ENCODE data around the gene RPS6KB1. TPM values are rescaled to one million over a fixed set of nuclear protein-coding genes. Genes with fewer than 3 reads are reported as not detected.

The RPS6KB1 gene
- total RNA-seq, 2 donors from 2014 or later: 65.8 to 68.8 TPM

- no peaks in the 10 kb centered on the region for H3K9me3 Mint-ChIP-seq
- H3K4me3 Mint-ChIP-seq: no peak overlapping the region
- peaks cover 9% of the 10 kb centered on the region for H3K4me1 Mint-ChIP-seq (ENCODE audit: low read depth)
Observed at GRCh38 chr17:59877965-59878364, 15.0 kb upstream of the RPS6KB1 start.

GRCh38 chr17:59878624-59879023, 14.3 kb upstream of the RPS6KB1 start:
- Mint-ChIP-seq H3K36me3 (ENCODE audit: insufficient read depth in 2 of 2) (peaks cover 3 to 21% of the 10 kb centered on the region in 2 donors), H3K27ac (no peak overlapping the region), H3K4me1 (ENCODE audit: low read depth) (peaks cover 9% of the 10 kb centered on the region), H3K27me3 (ENCODE audit: low read depth) (no peaks in the 10 kb centered on the region), H3K9me3 (no peaks in the 10 kb centered on the region), H3K4me3 (no peak overlapping the region)
- ATAC-seq (replicated peaks in 1 of 2) (no peak), DNase-seq (no peak)

More at GRCh38 chr17:59877965-59878364, 15.0 kb upstream of the RPS6KB1 start:
- Mint-ChIP-seq H3K36me3 (ENCODE audit: insufficient read depth in 2 of 2) (peaks cover 3 to 21% of the 10 kb centered on the region in 2 donors), H3K27ac (peak overlapping the region; percentile 15), H3K27me3 (ENCODE audit: low read depth) (no peaks in the 10 kb centered on the region)
- DNase-seq (no peak), ATAC-seq (replicated peaks in 1 of 2) (no peak)

- ATAC-seq (replicated peaks in 1 of 2) (no peak), DNase-seq (no peak)
- Mint-ChIP-seq H3K4me3 (no peak overlapping the region), H3K4me1 (ENCODE audit: low read depth) (peaks cover 22% of the 10 kb centered on the region), H3K36me3 (ENCODE audit: insufficient read depth in 2 of 2) (peaks cover 9 to 19% of the 10 kb centered on the region in 2 donors), H3K27ac (no peak overlapping the region), H3K27me3 (ENCODE audit: low read depth) (no peaks in the 10 kb centered on the region), H3K9me3 (no peaks in the 10 kb centered on the region)
Observed at GRCh38 chr17:59884861-59885260, 8.1 kb upstream of the RPS6KB1 start.

DNA sequence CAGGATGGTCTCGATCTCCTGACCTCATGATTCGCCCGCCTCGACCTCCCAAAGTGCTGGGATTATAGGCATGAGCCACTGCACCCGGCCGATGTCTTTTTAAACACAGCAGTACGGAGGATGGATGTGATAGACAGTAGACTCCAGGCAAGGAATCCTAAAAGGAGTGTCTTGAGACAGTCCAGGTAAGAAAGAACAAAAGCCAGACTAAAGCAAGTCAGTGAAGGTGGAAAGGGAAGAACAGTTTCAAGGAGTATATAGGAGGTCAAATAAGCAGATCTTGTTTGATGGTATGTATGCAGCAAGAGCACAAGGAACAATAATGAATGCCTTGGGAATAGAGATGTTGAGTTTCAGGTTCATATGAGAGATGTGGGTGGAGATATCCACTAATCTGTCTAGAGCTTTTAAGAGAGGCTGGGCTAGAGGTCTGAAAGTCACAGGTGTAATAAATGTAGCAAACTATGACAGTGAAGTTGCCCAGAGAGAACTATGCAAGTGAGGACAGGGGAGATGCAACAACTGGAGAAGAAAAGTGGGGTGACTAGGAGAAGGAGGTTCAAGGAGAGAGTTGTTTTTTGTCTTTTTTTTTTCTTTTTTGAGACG, 4.7 kb upstream of the RPS6KB1 start:
- Mint-ChIP-seq H3K27me3 (ENCODE audit: low read depth) (no peaks in the 10 kb centered on the region), H3K36me3 (ENCODE audit: insufficient read depth in 2 of 2) (peaks cover 13 to 15% of the 10 kb centered on the region in 2 donors), H3K4me3 (peak overlapping the region in 1 of 2 donors; percentile 8), H3K9me3 (no peaks in the 10 kb centered on the region), H3K4me1 (ENCODE audit: low read depth) (peaks cover 34% of the 10 kb centered on the region), H3K27ac (peak overlapping the region; percentile 3)
- ATAC-seq (replicated peaks in 1 of 2) (no peak), DNase-seq (no peak)

DNA sequence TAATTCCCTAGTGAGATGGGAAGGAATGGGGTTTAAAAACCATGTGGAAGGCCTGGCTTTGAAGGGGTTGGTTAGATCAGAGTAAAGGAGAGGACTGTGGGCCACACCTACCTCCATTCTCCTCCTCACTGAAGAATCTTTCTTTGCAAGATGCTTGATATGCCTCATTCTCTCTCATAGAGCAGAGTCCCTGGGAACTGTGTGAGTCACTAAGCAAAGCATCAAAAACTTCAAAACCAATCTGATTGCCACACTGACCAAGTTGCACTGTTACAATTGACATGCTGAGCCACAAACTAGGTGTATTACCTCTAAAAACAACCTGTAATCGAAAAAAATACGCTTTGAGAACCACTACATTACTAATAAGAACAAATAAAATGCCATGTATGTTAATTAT, 2.2 kb upstream of the RPS6KB1 start:
- Mint-ChIP-seq H3K36me3 (ENCODE audit: insufficient read depth in 2 of 2) (peaks cover 15 to 16% of the 10 kb centered on the region in 2 donors), H3K4me1 (ENCODE audit: low read depth) (peaks cover 54% of the 10 kb centered on the region), H3K27me3 (ENCODE audit: low read depth) (no peaks in the 10 kb centered on the region), H3K4me3 (peak overlapping the region; percentile 96 to 99), H3K27ac (peak overlapping the region; percentile 83), H3K9me3 (no peaks in the 10 kb centered on the region)
- peak; percentile 23 for ATAC-seq (replicated peaks in 1 of 2)
- peak; percentile 10 to 14 for DNase-seq

GRCh38 chr17:59892251-59892923, 534 bp upstream of the RPS6KB1 start:
- Mint-ChIP-seq H3K4me3 (peak overlapping the region; percentile 96 to 99), H3K4me1 (ENCODE audit: low read depth) (peaks cover 62% of the 10 kb centered on the region), H3K27me3 (ENCODE audit: low read depth) (no peaks in the 10 kb centered on the region), H3K27ac (peak overlapping the region; percentile 99), H3K9me3 (no peaks in the 10 kb centered on the region), H3K36me3 (ENCODE audit: insufficient read depth in 2 of 2) (peaks cover 12% of the 10 kb centered on the region in 2 donors)
- ATAC-seq (replicated peaks in 1 of 2): peak in 1 of 2 donors; percentile 54
- no peak for DNase-seq

DNA sequence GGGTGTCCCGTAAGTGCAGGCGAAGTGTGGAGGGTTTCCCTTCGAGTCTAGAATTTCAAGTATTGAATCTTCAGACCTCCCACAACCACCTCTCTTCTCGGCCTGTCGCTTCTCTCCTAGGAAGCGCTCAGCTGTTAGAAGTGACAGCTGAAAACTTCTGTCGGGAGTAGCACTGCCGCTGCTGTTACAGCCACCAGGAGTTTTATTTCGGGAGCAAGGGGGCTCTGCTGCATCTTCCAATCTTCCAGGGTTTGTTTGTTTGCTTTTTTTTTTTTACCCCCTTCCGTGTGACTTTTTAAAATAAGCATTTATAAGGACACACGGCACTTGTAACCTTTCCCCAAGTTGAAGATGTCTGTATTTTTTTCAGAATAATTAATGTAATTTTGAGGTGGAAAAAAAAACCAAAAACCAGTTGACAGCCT, 767 bp downstream of the RPS6KB1 start:
- peaks cover 7% of the 10 kb centered on the region in 2 donors for H3K36me3 Mint-ChIP-seq (ENCODE audit: insufficient read depth in 2 of 2)
- no peaks in the 10 kb centered on the region for H3K27me3 Mint-ChIP-seq (ENCODE audit: low read depth)
- peak in 1 of 2 donors; percentile 6 for ATAC-seq (replicated peaks in 1 of 2)
- peak overlapping the region; percentile 96 to 99 for H3K4me3 Mint-ChIP-seq
- DNase-seq: no peak
- peaks cover 63% of the 10 kb centered on the region for H3K4me1 Mint-ChIP-seq (ENCODE audit: low read depth)
- no peaks in the 10 kb centered on the region for H3K9me3 Mint-ChIP-seq
- peak overlapping the region; percentile 99 for H3K27ac Mint-ChIP-seq

GRCh38 chr17:59897090-59897489, 4.2 kb downstream of the RPS6KB1 start:
- no peaks in the 10 kb centered on the region for H3K9me3 Mint-ChIP-seq
- peaks cover 4 to 11% of the 10 kb centered on the region in 2 donors for H3K36me3 Mint-ChIP-seq (ENCODE audit: insufficient read depth in 2 of 2)
- H3K4me1 Mint-ChIP-seq (ENCODE audit: low read depth): peaks cover 55% of the 10 kb centered on the region

DNA sequence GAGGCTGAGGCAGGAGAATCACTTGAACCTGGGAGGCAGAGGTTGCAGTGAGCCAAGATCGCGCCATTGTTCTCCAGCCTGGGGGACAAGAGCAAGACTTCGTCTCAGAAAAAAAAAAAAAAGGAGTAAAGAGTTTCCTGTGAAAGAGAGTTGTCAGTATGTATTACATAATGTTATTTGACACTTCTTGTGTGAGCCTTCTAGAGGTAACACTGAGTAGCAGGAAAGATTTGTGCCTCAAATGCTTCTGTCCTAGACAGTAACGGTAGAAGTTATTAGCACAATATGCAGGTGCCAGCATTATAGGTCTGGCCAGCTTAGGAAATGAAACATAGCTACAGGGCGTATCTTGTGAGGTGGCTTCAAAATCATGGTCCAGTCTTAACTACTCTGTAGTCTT, 6.2 kb downstream of the RPS6KB1 start:
- ATAC-seq (replicated peaks in 1 of 2) (no peak), DNase-seq (no peak)
- H3K27ac Mint-ChIP-seq: no peak overlapping the region
- H3K4me1 Mint-ChIP-seq (ENCODE audit: low read depth): peaks cover 65% of the 10 kb centered on the region
- no peaks in the 10 kb centered on the region for H3K9me3 Mint-ChIP-seq
- peaks cover 0 to 7% of the 10 kb centered on the region in 2 donors for H3K36me3 Mint-ChIP-seq (ENCODE audit: insufficient read depth in 2 of 2)
- no peak overlapping the region for H3K4me3 Mint-ChIP-seq
- H3K27me3 Mint-ChIP-seq (ENCODE audit: low read depth): no peaks in the 10 kb centered on the region

More at GRCh38 chr17:59897090-59897489, 4.2 kb downstream of the RPS6KB1 start:
- ATAC-seq (replicated peaks in 1 of 2) (no peak), DNase-seq (no peak)
- H3K27ac Mint-ChIP-seq: no peak overlapping the region
- no peaks in the 10 kb centered on the region for H3K27me3 Mint-ChIP-seq (ENCODE audit: low read depth)
- H3K4me3 Mint-ChIP-seq: no peak overlapping the region

DNA sequence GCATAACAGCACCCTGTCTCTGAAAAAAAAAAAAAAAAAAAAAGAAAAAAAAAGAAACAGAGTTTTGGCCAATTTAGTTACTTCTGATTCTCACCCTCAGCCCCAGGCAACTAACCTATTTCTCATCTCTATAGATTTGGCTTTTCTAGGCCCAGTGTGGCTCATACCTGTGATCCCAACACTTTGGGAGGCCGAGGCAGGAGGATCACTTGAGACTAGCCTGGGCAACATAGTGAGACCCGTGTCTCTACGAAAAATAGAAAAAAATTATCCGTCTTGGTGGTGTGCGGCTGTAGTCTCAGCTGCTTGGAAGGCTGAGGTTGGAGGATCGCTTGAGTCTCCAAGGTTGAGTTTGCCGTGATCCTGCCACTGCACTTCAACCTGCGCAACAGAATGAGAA, 8.7 kb downstream of the RPS6KB1 start:
- Mint-ChIP-seq H3K4me3 (no peak overlapping the region), H3K9me3 (no peaks in the 10 kb centered on the region), H3K27ac (no peak overlapping the region), H3K36me3 (ENCODE audit: insufficient read depth in 2 of 2) (peaks cover 0 to 4% of the 10 kb centered on the region in 2 donors), H3K4me1 (ENCODE audit: low read depth) (peaks cover 49% of the 10 kb centered on the region), H3K27me3 (ENCODE audit: low read depth) (no peaks in the 10 kb centered on the region)
- ATAC-seq (replicated peaks in 1 of 2) (no peak), DNase-seq (no peak)

DNA sequence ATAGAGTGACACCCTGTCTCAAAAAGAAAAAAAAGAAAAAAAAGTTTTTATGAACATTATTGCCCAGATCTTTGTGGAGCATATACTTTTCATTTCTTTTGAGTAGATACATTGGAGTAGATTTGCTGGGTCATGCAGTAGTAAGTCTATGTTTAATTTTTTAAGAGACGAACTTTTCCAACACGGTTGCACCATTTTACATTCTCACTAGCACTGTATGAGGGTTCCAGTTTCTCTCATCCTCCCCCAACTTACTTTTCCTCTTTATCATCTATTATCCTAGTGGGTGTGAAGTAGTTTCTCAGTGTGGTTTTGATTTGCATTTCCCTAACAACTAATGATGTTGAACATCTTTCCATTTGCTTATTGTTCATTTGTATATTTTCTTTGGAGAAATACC, 10.5 kb downstream of the RPS6KB1 start:
- ATAC-seq (replicated peaks in 1 of 2) (no peak), DNase-seq (no peak)
- H3K4me1 Mint-ChIP-seq (ENCODE audit: low read depth): peaks cover 33% of the 10 kb centered on the region
- no peaks in the 10 kb centered on the region for H3K9me3 Mint-ChIP-seq
- peak overlapping the region; percentile 8 for H3K27ac Mint-ChIP-seq
- peak overlapping the region in 1 of 2 donors; percentile 5 for H3K4me3 Mint-ChIP-seq
- no peaks in the 10 kb centered on the region for H3K27me3 Mint-ChIP-seq (ENCODE audit: low read depth)
- peaks cover 0 to 6% of the 10 kb centered on the region in 2 donors for H3K36me3 Mint-ChIP-seq (ENCODE audit: insufficient read depth in 2 of 2)

GRCh38 chr17:59907467-59907866, 14.5 kb downstream of the RPS6KB1 start:
- peaks cover 18% of the 10 kb centered on the region for H3K4me1 Mint-ChIP-seq (ENCODE audit: low read depth)
- H3K36me3 Mint-ChIP-seq (ENCODE audit: insufficient read depth in 2 of 2): peaks cover 0 to 8% of the 10 kb centered on the region in 2 donors
- H3K27ac Mint-ChIP-seq: no peak overlapping the region
- no peaks in the 10 kb centered on the region for H3K27me3 Mint-ChIP-seq (ENCODE audit: low read depth)
- H3K9me3 Mint-ChIP-seq: no peaks in the 10 kb centered on the region
- DNase-seq (no peak), ATAC-seq (replicated peaks in 1 of 2) (no peak)
- no peak overlapping the region for H3K4me3 Mint-ChIP-seq

DNA sequence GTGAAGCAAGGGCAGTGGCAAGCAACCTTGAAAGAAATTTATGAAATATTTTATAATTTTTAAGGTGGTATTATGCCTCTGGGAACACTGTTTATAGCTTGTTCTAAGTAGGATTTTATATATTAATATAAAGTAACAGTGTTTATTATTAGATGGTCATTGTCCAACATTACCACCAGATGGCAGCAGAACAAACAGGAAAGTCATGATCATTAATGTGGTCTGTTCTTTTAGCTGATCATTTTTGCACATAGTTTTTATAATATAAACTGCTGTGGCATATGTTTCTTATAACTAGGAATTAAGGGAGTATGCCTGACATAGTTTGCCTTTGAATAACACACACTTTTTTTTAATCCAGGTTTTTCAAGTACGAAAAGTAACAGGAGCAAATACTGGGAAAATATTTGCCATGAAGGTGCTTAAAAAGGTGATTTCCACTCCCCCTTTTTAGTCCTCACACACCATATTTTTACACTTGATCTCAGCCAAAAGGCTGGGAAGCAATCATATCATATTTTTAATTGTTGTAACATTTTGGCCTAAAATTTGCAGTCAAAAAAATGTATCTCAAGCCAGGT, 21.4 kb downstream of the RPS6KB1 start:
- no peak overlapping the region for H3K4me3 Mint-ChIP-seq
- no peak overlapping the region for H3K27ac Mint-ChIP-seq
- H3K9me3 Mint-ChIP-seq: no peaks in the 10 kb centered on the region
- DNase-seq: no peak
- H3K36me3 Mint-ChIP-seq (ENCODE audit: insufficient read depth in 2 of 2): peaks cover 6 to 27% of the 10 kb centered on the region in 2 donors
- no peak for ATAC-seq (replicated peaks in 1 of 2)
- no peaks in the 10 kb centered on the region for H3K27me3 Mint-ChIP-seq (ENCODE audit: low read depth)
- no peaks in the 10 kb centered on the region for H3K4me1 Mint-ChIP-seq (ENCODE audit: low read depth)
